Keratinocyte (primary cell): Measurements from ENCODE around the gene DNAH12.

Experiments used
- EZH2 ChIP-seq: IDR thresholded peaks from one replicate; pipeline ENCODE4 v1.6.1; 2012; ENCODE audit warnings: inconsistent platforms, mild to moderate bottlenecking, low read length, moderate library complexity
- TF ChIP-seq, protein P1 (sequence below), 3 experiments: IDR thresholded peaks in 1 of 3; conservative IDR thresholded peaks in 1 of 3; optimal IDR thresholded peaks in 1 of 3; 2 replicates in 2 of 3; 3 replicates in 1 of 3; pipeline versions ENCODE3 to v1.5.1; 2011; ENCODE audit warnings: low read length in 3 of 3, mild to moderate bottlenecking in 3 of 3, moderate library complexity in 2 of 3, control low read depth in 1 of 3, inconsistent platforms in 1 of 3; ENCODE audit not compliant: insufficient read depth in 2 of 3; ENCODE audit errors: extremely low read depth in 1 of 3

DNA sequence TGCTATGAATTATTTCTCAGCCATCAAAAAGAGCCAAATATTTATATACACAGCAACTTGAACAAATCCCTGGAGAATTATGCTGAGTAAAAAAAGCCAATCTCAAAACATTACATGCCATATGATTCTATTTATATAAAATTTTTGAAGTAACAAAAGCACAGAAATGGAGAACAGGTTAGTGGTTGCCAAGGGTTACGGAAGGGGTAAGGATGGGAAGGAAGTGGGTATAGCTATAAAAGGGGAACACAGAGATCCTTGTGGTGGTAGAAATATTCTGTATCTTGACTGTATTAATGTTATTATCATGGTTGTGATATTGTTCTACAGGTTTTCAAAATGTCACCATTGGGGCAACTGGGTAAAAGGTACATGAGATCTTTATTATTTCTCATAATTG is 189.4 kb downstream of the DNAH12 start:
- TF ChIP-seq, protein P1, sequence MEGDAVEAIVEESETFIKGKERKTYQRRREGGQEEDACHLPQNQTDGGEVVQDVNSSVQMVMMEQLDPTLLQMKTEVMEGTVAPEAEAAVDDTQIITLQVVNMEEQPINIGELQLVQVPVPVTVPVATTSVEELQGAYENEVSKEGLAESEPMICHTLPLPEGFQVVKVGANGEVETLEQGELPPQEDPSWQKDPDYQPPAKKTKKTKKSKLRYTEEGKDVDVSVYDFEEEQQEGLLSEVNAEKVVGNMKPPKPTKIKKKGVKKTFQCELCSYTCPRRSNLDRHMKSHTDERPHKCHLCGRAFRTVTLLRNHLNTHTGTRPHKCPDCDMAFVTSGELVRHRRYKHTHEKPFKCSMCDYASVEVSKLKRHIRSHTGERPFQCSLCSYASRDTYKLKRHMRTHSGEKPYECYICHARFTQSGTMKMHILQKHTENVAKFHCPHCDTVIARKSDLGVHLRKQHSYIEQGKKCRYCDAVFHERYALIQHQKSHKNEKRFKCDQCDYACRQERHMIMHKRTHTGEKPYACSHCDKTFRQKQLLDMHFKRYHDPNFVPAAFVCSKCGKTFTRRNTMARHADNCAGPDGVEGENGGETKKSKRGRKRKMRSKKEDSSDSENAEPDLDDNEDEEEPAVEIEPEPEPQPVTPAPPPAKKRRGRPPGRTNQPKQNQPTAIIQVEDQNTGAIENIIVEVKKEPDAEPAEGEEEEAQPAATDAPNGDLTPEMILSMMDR (optimal IDR thresholded peaks at IDR 0.05 in 1 of 3, IDR thresholded peaks at IDR 0.05 in 1 of 3, conservative IDR thresholded peaks at IDR 0.05 in 1 of 3; ENCODE audit: extremely low read depth in 1 of 3, insufficient read depth in 2 of 3, low read length in 3 of 3): no peak
- no peak for TF ChIP-seq EZH2
